Activated CD8-positive, alpha-beta memory T cell treated with anti-CD3 and anti-CD28 coated beads, Interleukin-2, amount 50 U/mL, for 4 hours (primary cell): ENCODE results near the gene B3GALNT1.
"Not testable (repeated sequence)": the region's sequence is repeated elsewhere in the genome, so short reads cannot be mapped to it uniquely, and the experiment has no call there.

Experiments used
- DNase-seq: peaks from one replicate; pipeline ENCODE4 v3.0.0-alpha.2; 2020

Gene B3GALNT1

GRCh38 chr3:161072751-161073150, 32.4 kb downstream of the B3GALNT1 start:
- no peak for DNase-seq

- no peak for DNase-seq
Observed at GRCh38 chr3:161072211-161072621, 32.9 kb downstream of the B3GALNT1 start.

GRCh38 chr3:161070980-161071663, 34.0 kb downstream of the B3GALNT1 start:
- no peak for DNase-seq

DNA sequence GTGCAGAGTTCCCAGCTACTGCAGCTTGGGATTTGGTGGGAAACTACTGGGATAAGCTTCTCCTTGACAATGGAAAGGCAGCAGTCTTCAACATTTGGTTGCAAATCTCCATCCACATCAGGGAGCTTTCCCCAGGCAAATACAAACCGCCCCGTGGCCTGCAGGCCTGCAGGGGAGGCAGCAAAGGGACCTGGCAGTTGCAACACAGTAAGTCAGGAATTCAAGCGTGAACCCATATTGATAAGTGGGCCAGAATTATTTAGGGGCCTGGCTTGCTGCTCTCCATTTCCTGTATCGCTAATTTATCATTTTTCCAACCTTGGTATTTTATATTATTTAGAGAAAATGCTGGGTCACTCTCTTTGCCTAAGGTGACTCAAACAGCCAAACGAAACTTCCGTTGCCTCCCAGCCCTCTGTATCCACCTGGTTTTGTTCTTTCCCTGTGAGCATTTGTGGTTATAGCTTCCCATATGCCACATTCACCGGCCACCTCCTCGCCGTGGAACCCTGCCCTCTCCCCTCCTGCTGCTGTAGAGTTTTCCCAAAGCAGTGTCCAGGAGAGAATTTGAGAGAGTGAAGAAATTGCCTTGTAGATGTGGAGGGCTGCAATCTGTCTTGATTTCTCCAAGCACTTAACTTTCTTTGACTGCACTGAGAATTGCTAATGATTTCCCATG, 34.8 kb downstream of the B3GALNT1 start:
- DNase-seq, result no peak

DNA sequence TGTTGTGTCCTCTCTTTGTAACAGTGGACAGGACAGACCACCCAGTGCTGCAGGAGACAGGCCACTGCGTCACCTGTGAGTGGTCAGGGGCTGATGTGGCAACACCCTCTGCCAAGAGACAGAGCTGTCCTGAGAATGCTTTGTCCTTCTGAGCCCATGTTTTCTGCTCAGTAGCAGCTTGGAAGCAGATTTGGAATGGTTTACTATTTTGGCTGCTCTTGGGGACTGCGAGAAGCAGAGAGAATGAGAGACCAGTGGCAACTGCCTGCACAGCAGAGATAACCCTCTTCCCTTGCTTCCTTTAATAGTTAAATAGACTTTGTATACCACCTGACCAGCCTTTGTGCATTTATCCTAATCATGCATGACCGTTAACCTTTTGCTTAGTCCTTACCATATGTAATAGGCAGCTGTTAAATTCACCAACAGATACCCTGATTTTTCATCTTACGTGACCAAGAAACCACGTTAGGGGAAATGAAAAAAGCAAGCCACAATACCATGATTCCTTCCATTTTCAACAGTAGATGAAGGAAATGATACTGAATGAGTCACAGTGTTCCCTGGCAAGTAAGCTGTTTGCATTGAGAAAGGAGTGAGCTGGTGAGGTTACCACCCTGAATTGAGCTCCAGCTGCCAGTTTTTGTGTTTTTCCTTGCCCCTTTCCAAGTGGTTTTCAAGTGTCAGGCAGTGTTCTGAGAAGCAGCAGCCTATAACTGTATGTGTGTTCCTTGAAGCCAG, 35.5 kb downstream of the B3GALNT1 start:
- no peak for DNase-seq

- DNase-seq, result no peak
Observed at GRCh38 chr3:161067335-161067734, 37.8 kb downstream of the B3GALNT1 start.

DNA sequence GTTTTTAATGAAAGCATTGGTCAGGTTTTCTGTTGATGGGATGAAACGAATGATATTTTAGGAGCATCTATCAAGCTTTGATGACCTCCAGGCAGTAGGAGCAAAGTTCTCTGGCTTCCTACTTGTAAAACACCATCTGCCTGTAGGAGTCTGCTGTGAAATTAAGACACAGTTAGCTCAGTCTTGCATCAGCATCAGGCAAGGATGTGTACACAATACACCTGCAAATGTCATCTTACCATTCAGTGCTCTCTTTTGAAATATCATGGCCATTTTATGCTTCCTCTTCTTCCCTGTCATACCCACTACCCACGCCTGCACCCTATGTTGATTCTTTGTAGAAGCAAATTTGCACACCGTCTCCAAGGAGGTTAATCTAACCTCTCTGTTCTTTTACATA, 38.2 kb downstream of the B3GALNT1 start:
- no peak for DNase-seq

DNA sequence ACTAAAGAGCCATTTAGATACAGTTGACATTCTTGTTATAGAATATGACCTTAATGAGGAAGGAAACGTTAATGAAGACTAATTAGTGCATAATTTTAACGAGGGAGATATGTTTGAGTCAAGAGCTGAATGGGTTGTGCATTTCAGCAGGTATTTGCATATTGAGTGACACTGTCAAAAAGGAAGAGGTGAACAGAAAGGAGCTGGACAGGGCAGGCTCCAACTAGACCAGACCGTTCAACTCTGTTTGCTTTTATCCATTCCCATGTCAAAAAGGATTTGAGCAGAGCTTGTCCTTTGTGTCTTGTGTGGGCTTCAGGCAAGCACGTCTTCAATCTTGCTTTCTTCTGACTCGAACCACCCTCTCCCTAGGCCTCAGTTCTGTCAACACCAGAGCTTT, 40.7 kb downstream of the B3GALNT1 start:
- no peak for DNase-seq

DNA sequence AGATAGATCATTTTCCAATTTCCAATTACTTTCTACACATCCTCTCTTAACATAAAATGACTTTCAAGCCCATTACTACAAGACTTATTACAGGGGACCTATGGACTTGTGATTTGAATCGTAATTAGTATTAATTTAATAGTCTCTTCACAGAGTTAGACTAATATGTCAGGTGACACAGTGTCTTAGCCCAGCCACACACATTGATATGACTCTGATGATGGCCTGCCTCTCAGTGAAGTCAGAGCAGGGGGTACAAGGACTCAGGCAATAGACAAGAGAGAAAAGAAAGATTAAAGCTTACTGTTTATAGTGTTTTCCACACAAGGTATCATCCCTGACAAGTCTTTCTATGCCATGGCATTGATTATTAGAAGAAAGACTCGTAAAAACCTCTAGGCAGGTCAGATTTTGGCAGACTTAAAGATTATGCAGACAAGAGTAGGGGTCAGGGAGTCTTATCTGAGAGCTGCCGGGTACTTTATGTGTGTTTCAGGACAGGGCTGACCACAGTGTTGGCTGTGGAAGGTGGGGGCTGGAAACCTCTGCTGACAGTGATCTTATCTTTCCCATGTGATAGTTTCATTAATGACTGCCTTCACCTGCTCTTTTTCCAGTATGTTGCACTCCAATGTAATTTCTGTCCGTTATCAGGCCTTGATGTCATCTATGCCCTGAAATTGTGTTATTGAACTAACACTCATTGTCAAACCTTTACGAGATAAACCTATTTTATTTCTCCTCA, 50.1 kb downstream of the B3GALNT1 start:
- no peak for DNase-seq

DNA sequence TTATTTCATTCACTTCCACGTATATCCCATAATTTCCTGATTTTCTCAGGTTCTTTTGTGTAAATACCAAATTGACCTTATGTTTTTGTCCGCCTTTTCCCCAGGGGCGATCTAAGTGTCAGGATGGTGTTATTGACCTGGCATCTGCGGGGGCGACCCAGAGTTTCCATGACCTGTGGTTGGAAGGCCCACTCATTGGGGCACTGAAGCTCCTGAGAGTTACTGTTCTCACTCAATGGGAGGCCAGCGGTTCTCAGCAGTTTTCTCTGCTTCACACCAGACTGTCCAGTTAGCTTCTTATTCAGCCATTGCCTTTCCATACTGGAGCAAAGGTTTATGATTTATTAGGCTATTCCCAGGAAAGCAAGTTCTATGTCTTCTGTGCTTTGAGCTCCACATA, 53.3 kb downstream of the B3GALNT1 start:
- no peak for DNase-seq

DNA sequence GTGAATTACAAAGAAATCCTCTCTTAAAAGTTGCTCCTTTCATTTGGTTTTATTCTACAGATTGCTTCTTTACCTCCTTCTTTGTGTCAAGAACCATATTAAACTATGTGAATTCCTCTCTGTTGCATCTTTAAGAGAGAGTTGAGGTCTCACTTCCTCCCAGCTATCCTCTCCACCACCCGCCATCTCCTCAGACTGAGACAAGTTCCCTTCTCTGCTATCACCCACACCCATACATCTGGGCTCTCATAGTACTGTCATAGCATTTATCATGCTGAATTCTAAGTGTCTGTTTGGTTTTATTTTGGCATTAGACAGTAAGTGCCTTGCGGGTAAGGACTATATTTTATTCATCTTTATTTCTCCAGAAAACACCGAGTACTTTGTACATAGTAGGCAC, 54.2 kb downstream of the B3GALNT1 start:
- DNase-seq, result no peak

DNA sequence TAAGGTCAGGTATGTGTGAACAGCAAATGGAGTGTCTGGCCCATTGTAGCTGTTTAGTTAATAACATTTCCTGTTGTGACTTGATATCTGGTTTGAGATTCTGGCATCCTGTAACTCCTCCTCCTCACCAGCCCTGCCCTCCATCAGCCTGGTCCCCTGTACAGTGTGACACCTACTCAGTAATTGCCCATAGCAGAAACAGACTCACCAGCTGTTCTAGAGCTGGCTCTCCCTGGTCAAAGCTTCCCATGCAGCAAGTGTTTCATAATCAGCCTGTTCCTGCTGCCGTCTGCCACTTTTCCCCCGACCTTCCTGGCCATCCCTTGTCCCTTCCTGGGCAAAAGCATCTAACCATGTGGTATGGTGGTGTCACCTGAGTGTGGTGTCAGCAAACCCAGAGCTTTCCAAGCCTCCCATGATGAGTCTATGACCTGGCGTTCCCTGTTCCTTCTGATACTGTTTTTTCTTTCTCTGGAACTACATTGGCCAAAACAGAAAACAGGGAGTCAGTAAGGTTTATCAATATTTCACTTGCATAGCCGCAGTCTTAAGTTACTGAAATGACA, 55.4 kb downstream of the B3GALNT1 start:
- no peak for DNase-seq

GRCh38 chr3:161043336-161044035, 61.7 kb downstream of the B3GALNT1 start:
- no peak for DNase-seq

DNA sequence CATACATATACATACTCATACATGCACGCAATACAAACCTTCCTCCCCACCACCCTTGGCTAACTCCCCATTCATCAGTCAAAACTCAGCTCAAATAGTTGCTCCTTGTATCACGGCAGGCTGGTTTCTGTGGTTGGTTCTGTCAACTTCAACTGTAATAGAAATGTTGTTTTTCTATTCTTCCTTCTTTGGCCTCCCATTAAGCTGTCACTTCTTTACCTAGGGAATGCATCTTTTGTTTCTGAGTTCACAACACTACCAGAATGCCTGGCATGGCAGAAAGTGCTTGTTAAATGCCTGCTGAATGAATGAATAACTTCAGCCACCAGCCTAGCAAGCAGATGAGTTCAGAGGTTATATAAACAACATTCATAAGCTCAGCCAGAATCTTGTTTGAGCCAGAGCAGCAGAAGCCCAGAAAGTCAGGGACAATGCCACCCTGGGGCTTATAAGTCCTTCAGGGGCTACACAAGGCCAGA, 63.1 kb downstream of the B3GALNT1 start:
- no peak for DNase-seq

GRCh38 chr3:161038725-161039124, 66.4 kb downstream of the B3GALNT1 start:
- DNase-seq, result no peak

- DNase-seq, result no peak
Observed at GRCh38 chr3:161035711-161036110, 69.4 kb downstream of the B3GALNT1 start.

- DNase-seq, result not testable (repeated sequence)
Observed at GRCh38 chr3:161034913-161035550, 70.1 kb downstream of the B3GALNT1 start.
